WTC11 (cell line): ENCODE data around the gene CORIN. TPM values are rescaled to one million over a fixed set of nuclear protein-coding genes. Genes with fewer than 3 reads are reported as not detected.

Experiments used
- ATAC-seq: fragments of 200-7000 bp; cut with Tn5 transposase; 2 replicates; pipeline ENCODE4 v1.10.0; 2021; ENCODE audit warnings: mild to moderate bottlenecking, moderate library complexity
- CTCF ChIA-PET: fragments of 300-600 bp; sonication (Branson Sonifier 250); formaldehyde crosslinking; loops from one replicate; lab custom pipeline; 2021; ENCODE audit warnings: antibody characterized with exemption; lab: Charles Lee
- POLR2A ChIA-PET: fragments of 350-600 bp; sonication (Branson Sonifier 250); formaldehyde crosslinking; loops from one replicate; lab custom pipeline; 2021; ENCODE audit warnings: antibody characterized with exemption; lab: Charles Lee
- DNase-seq: peaks from one replicate; pipeline ENCODE4 v3.0.0; 2021; ENCODE audit warnings: low spot score
- H3K27ac Mint-ChIP-seq: 2 replicates; pipeline ENCODE4 v1.8.0; 2021; ENCODE audit warnings: mixed read lengths
- H3K27me3 Mint-ChIP-seq: 2 replicates; pipeline ENCODE4 v1.8.0; 2021; ENCODE audit warnings: low read depth, mild to moderate bottlenecking, moderate library complexity, mixed read lengths
- H3K36me3 Mint-ChIP-seq: 2 replicates; pipeline ENCODE4 v1.8.0; 2021; ENCODE audit warnings: mixed read lengths
- H3K4me1 Mint-ChIP-seq: 2 replicates; pipeline ENCODE4 v1.8.0; 2022; ENCODE audit warnings: mixed read lengths
- H3K4me3 Mint-ChIP-seq: 2 replicates; pipeline ENCODE4 v1.8.0; 2021; ENCODE audit warnings: mild to moderate bottlenecking, moderate library complexity, mixed read lengths
- H3K9me3 Mint-ChIP-seq: 2 replicates; pipeline ENCODE4 v1.8.0; 2021; ENCODE audit warnings: mixed read lengths
- CREB1 ChIP-seq: sonication (generic); formaldehyde crosslinking; IDR thresholded peaks from 2 replicates; pipeline ENCODE4 v1.8.0; 2023; ENCODE audit warnings: mild to moderate bottlenecking, missing genetic modification reagents
- E2F1 ChIP-seq: sonication (generic); formaldehyde crosslinking; IDR thresholded peaks from 2 replicates; pipeline ENCODE4 v1.8.0; 2022; ENCODE audit warnings: mild to moderate bottlenecking, missing genetic modification reagents
- E2F5 ChIP-seq: sonication (generic); formaldehyde crosslinking; IDR thresholded peaks from 2 replicates; pipeline ENCODE4 v1.8.1; 2022; ENCODE audit warnings: mild to moderate bottlenecking, moderate library complexity, missing genetic modification reagents
- ERG ChIP-seq: fragments of 250-450 bp; sonication (Bioruptor Pico); IDR thresholded peaks from 2 replicates; pipeline ENCODE4 v1.8.0; 2021; ENCODE audit warnings: mild to moderate bottlenecking
- ESRRA ChIP-seq: sonication (generic); formaldehyde crosslinking; IDR thresholded peaks from 2 replicates; pipeline ENCODE4 v1.8.1; 2022; ENCODE audit warnings: mild to moderate bottlenecking, missing genetic modification reagents, borderline replicate concordance
- FOXJ3 ChIP-seq: sonication (generic); formaldehyde crosslinking; IDR thresholded peaks from 2 replicates; pipeline ENCODE4 v1.9.0; 2021; ENCODE audit warnings: missing genetic modification reagents, mild to moderate bottlenecking, borderline replicate concordance
- IRF1 ChIP-seq: sonication (generic); formaldehyde crosslinking; IDR thresholded peaks from 2 replicates; pipeline ENCODE4 v1.8.0; 2023; ENCODE audit warnings: missing genetic modification reagents
- MYBL2 ChIP-seq: sonication (generic); formaldehyde crosslinking; IDR thresholded peaks from 2 replicates; pipeline ENCODE4 v1.8.1; 2023; ENCODE audit warnings: mild to moderate bottlenecking, moderate library complexity, missing genetic modification reagents
- NR2C2 ChIP-seq: sonication (generic); formaldehyde crosslinking; IDR thresholded peaks from 2 replicates; pipeline ENCODE4 v1.8.0; 2022; ENCODE audit warnings: mild to moderate bottlenecking, missing genetic modification reagents
- SMAD3 ChIP-seq: sonication (generic); formaldehyde crosslinking; IDR thresholded peaks from 2 replicates; pipeline ENCODE4 v1.8.0; 2022; ENCODE audit warnings: missing genetic modification reagents, mild to moderate bottlenecking, borderline replicate concordance
- USF1 ChIP-seq: sonication (generic); formaldehyde crosslinking; IDR thresholded peaks from 2 replicates; pipeline ENCODE4 v1.8.0; 2022; ENCODE audit warnings: mild to moderate bottlenecking, missing genetic modification reagents
- USF2 ChIP-seq: sonication (generic); formaldehyde crosslinking; IDR thresholded peaks from 2 replicates; pipeline ENCODE4 v1.8.1; 2023; ENCODE audit warnings: mild to moderate bottlenecking, missing genetic modification reagents, moderate library complexity
- ZNF532 ChIP-seq: fragments of 250-450 bp; sonication (Bioruptor Pico); IDR thresholded peaks from 2 replicates; pipeline ENCODE4 v1.9.0; 2021; ENCODE audit warnings: mild to moderate bottlenecking, borderline replicate concordance
- total RNA-seq: library from RNA; stranded (reverse); gene quantifications from 3 replicates; pipeline ENCODE4 v1.2.3, GENCODE V29; 2021

CORIN gene
- total RNA-seq, 1 experiment from 2014 or later = 0.33 TPM

- no peak for TF ChIP-seq IRF1 (CRISPR knock-in tag)
Measured at GRCh38 chr4:47668256-47668655, 169.6 kb downstream of the CORIN start (continued).

GRCh38 chr4:47667552-47667951, 170.3 kb downstream of the CORIN start:
- DNase-seq = no peak
- no peak overlapping the region for H3K27ac Mint-ChIP-seq
- H3K4me3 Mint-ChIP-seq = no peak overlapping the region
- H3K36me3 Mint-ChIP-seq = no peaks in the 10 kb centered on the region
- no peaks in the 10 kb centered on the region; the same call in 1 of the 2 replicates for H3K27me3 Mint-ChIP-seq
- no peaks in the 10 kb centered on the region for H3K9me3 Mint-ChIP-seq
- CTCF ChIA-PET = no interaction called here
- peaks cover 6% of the 10 kb centered on the region for H3K4me1 Mint-ChIP-seq
- TF ChIP-seq ZNF532 (CRISPR knock-in tag) (no peak), E2F5 (CRISPR knock-in tag) (no peak), SMAD3 (CRISPR knock-in tag) (no peak), FOXJ3 (CRISPR knock-in tag) (no peak), ERG (CRISPR knock-in tag) (no peak), NR2C2 (CRISPR knock-in tag) (no peak), ESRRA (CRISPR knock-in tag) (no peak), MYBL2 (no peak), CREB1 (no peak), USF2 (CRISPR knock-in tag) (no peak)
- TF ChIP-seq, all 79 proteins: peak for 0
- no peak for ATAC-seq
- POLR2A ChIA-PET = no interaction called here

GRCh38 chr4:47664051-47664826, 173.6 kb downstream of the CORIN start:
- no peaks in the 10 kb centered on the region; the same call in none of the 2 replicates for H3K27me3 Mint-ChIP-seq

More at GRCh38 chr4:47664051-47664826, 173.6 kb downstream of the CORIN start:
- H3K9me3 Mint-ChIP-seq = peaks cover 16% of the 10 kb centered on the region
- ATAC-seq (no peak), DNase-seq (no peak)
- H3K36me3 Mint-ChIP-seq = peaks cover 2% of the 10 kb centered on the region; the same call in 1 of the 2 replicates
- H3K27ac Mint-ChIP-seq = no peak overlapping the region
- H3K4me3 Mint-ChIP-seq = no peak overlapping the region
- CTCF ChIA-PET = interaction anchor here (0.8 to 1.8 kb wide), 2 partner anchors 173 to 180 kb away, joined by 3 to 6 read pairs; partner anchors contain the start of gene ATP10D
- H3K4me1 Mint-ChIP-seq = peaks cover 6% of the 10 kb centered on the region
- POLR2A ChIA-PET = no interaction called here
- TF ChIP-seq E2F1 (CRISPR knock-in tag) (no peak), USF1 (CRISPR knock-in tag) (no peak)
